Epidermal melanocyte (primary cell): Measurements from ENCODE around the gene GFOD1.
"Not testable (repeated sequence)": the region's sequence is repeated elsewhere in the genome, so short reads cannot be mapped to it uniquely, and the experiment has no call there.

Experiments
- DNase-seq: peaks from one replicate; pipeline ENCODE4 v3.0.0; 2011; ENCODE audit warnings: low spot score; ENCODE audit not compliant: insufficient read length

Gene GFOD1

DNA sequence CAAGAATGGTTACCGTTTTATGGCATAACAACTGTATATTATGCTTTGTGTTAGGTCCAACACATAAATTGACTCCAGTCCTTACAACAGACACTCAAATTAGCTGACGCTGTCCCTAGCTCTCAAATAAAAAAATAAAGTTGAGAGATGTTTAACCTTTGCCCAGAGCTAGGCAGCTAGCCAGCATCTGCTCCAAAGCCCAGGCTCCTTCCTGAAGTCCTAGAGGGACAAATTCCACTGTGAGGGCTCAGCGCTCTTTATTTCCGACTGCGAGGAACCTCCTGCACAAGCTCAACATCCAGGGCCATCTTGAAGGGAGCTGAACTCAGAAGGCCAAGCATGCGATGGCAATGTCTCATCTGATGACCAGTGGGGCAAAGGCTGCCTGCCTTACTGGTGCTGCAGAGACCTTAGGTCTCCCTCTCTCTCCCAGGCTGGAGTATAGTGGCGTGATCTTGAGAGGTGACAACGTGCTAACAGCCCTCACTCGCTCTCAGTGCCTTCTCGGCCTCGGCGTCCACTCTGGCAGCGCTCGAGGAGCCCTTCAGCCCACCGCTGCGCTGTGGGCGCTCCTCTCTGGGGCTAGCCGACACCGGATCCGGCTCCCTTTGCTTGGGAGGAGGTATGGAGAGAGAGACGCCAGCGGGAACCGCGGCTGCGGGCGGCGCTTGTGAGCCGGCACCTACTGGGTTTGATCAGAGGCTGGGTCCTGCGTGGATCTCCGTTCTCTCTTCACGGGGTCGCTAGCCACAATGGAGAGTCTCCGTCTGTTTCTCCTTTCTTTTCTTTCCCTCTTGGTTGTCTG lies 24.7 kb upstream of the GFOD1 start:
- DNase-seq = no peak

DNA sequence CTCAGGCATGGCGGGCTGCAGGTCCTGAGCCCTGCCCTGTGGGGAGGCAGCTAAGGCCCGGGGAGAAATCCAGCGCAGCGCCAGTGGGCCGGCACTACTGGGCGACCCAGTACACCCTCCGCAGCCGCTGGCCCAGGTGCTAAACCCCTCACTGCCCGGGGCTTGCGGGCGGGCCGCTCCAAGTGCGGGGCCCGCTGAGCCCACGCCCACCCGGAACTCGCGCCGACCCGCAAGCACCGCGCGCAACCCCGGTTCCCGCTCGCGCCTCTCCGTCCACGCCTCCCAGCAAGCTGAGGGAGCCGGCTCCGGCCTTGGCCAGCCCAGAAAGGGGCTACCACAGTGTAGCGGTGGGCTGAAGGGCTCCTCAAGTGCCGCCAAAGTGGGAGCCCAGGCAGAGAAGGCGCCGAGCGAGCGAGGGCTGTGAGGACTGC lies 23.8 kb upstream of the GFOD1 start:
- DNase-seq = not testable (repeated sequence)

DNA sequence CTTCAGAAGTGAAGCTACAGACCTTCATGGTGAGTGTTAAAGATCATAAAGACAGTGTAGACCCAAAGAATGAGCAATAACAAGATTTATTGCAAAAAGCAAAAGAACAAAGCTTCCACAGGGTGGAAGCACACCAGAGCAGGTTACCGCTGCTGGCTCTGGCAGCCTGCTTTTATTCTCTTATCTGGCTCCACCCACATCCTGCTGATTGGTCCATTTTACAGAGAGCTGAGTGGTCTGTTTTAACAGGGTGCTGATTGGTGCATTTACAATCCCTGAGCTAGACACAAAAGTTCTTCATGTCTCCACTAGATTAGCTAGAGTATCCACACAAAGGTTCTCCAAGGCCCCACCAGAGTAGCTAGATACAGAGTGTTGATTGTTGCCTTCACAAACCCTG lies 23.0 kb upstream of the GFOD1 start:
- not testable (repeated sequence) for DNase-seq

DNA sequence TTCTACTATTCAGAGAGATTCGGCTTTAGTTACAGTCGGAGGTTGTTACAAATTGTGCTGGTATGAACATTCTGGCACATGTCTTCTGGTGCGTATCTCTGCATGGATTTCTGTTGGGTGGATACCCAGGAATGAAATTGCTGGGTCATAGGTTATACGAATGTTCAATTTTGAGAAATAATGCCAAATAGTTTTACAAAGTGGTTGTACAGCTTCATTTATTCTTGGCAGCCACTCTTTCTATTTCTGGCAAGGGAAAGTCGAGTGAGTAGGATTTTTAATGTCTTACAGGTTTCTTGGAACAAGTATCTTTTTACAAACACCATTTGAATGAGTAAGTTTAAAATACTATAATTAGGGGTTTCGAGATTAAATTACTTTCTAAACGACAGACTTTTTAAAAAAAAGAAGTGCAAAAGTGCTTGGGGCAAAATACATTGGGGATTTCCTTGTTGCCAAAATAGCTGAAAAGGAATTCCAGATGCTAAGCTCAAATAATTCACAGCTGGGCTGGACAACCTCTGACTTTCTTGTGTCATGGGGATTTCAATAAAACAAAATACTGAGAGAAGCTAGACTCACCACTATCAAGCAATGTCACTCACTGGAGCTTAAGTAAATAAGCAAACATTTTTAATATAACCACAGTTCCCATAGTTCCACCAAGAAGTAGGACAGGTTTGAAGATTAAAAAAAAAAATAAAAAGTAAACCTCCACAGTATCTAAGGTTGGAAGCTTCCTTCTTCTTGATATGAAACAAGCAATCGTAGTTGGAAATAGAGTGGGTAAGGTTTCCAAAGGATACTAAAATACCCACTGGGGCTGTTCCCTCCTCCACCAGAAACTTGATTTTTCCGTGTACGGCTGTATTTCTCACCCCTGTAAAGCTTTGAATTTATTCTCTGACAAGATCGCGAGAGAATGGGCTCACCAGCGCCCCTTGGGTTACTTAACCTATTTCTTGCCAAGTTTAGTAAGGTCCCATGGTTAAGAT lies 21.6 kb upstream of the GFOD1 start:
- peak; percentile 80 for DNase-seq

DNA sequence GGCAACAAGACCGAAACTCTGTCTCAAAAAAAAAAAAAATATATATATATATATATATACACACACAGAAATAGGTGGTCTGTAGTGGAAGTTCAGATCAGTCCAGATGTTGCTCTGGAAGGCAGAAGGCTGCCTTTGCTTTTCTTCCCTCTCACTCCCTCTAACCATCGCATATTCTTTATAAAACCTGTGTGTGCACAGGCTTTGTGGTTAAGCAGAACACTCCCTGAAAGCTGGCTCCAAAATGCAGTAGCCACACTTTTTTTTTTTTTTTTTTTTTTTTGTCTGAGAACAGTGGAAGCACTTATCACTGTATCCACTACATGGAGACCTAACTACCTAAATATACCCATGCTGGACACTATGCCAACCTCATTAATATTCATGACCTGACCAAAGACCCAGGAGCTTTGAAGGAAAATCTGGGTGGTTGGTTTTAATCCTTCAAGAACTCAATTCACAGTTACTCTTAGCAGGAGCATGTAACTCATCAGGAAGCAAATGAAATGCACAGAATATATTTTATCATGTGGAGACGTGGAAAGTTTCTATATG lies 20.0 kb upstream of the GFOD1 start:
- DNase-seq = no peak

DNA sequence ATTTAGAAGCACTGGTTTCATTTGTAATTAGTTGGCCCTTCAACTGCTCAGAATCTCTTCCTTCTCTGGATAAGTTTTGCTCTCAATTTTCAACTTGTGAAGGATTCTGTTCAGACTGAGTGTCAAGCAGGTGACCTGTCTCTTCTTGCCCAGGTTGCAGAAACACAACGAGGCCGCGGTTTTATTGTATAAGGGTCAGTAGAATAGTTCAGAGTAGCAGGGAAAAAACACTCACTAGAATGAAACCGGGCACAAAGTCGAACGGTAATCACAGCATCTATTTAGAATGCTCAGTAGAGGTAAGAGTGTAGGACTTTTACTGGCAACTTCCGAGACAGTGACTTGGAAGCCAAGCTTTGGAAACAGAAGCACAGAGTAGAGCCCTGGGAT lies 17.9 kb upstream of the GFOD1 start:
- DNase-seq = no peak

DNA sequence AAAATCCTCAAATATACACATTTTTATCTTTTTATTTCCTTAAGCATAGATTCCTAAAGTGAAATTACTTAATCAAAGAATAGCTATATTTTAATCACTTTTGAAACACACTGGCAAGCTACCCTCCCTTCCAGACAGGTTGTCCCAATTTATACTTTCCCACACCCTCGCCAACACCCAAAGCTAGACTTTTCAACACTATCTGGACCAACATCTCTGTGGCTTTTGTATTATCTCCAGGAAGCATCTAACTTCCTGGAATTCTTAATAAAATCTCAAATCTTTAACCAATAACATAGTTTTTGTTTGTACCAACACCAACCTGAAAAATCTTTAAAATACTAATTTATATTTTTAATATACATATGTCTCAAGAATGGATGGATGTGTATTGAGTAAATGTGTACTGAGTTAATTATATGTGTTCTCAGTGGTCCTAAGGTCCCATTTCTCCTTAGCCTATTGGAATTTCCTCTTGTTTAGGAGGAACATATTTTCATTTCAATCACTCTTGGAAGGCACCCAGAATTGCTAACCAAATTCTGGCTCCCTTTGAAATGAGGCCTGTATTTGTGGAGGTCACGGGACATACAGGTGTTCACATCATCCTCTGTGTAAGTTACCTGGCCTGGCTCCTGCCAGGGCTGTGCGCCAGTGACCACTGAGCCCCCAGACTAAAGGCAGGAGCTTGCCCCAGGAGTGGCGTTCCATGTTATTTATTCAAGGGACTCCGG lies 17.4 kb upstream of the GFOD1 start:
- no peak for DNase-seq

DNA sequence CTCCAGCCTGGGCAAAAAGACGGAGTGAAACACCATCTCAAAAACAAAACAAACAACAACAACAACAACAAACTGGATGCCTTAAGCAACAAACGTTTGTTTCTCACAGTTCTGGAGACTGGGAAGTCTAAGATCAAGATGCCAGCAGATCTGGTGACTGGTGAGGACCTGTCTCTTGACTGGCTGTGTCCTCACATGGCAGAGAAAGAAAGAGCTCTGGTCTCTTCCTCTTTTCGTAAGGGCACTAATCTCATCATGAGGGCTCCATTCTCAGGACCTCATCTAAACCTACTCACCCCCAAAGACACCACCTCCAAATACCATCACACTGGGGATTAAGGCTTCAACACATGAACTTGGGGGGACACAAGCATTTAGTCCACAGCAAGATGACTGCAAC lies 13.5 kb upstream of the GFOD1 start:
- no peak for DNase-seq

DNA sequence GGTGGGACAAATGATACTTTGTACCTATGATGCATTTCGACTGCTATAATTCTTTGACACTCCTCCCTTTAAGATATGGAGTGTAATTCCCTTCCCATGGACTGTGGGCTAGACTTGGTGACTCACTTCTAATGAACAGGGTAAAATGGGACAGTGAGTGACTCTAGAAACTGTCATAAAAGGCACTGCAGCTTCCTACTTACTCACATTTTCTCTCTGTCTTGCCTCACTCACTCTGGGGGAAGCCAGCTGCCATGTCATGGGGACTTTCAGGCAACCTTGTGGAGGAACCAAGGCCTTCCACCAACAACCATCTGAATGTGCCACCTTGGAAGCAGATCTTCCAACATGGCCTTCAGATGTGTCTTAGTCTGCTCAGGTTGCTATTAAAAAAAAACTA lies 12.9 kb upstream of the GFOD1 start:
- no peak for DNase-seq

DNA sequence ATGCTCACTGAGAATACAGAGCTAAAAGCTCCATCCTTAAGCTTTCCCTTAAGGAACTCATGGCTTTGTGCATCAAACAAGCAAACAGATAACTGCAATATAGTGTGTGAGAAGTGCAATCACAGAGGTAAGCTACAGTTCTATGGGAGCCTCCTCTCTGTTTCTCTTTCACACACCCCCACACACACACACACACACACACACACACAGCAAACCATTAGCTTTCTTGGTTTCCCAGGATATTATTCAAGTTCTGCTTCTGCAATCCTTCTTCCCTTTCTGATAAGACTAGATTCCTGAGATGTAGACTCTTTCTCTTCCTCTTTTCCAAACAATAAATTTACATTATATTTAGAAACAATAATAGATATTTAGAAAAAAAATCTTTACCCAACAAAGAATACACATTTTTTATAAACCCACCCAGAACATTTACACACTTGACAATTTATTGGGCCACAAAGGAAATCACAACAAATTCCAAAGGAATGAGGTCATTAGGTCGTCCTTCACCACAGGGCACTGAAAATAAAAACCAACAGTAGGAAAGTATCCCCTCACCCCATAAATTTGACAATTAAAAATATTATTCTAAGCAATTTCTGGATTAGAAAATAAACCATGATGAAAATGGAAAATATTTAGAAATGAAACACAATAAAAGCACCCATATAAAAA lies 9.3 kb upstream of the GFOD1 start:
- no peak for DNase-seq

DNA sequence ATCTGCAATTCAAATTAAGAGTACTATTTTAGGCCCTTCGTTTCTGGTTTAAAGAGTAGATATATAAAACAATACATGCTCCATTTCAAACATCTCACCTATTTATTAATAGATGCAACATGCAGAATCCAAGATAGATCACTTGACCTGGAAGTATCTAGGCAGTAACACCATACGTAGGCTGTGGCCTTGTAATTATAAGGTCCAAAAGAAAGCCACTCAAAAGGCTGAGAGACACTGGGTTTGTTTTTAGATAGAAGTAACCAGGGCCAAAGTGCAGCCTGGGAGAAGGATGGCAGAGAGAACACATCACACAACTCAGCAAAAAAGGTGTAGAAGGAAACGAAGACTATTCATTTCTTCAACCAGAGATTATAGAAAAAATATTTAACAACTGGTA lies 8.4 kb upstream of the GFOD1 start:
- DNase-seq = no peak

DNA sequence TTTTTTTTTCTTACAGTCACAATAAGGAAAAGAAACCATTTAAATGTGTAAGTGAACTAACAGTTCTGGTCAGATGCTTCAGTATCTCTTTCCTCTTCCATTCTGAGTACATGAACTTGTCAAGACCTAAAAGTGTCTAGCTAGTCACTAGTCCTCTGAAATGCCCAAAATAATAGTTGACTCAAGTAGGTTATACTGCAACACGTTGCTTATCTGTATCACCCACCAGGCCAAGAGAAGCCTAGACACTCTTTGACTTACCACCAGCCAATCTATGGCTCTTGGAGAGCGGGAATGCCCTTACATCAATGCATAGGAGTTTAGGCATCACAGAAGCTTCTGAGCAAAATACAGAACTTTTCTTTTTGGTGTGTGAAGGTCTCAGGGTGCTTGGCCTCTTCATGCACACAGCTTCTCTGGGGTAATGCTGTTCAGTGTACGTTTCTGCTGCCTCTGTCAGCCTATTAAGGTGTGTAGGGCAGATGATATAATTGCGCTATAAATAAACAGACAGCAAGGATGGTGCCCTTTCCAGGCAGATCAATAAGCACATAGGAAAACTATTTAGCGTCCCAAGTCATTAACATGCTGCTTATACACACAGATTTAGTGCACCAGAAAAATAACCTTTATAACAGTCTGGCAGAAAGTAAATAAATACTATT lies 7.8 kb upstream of the GFOD1 start:
- DNase-seq = no peak

DNA sequence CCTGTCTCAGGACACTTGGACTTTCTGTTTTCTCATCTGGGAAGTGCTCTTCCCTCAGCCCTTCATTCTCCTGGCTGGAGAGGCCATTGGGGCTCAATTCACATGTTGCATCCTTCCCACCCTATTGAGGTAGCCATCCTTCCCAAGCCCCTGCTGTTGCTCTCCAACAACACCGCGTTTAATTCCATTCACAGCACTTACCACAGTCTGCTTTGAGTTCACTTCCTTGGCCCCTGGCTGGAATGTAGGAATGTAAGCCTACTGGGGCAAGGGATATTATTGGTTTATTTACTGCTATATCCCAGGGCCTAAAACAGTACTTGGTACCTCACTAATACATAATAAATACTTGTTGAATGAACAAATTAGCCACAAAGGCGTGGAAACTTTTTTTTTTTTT lies 6.7 kb upstream of the GFOD1 start:
- DNase-seq = no peak

DNA sequence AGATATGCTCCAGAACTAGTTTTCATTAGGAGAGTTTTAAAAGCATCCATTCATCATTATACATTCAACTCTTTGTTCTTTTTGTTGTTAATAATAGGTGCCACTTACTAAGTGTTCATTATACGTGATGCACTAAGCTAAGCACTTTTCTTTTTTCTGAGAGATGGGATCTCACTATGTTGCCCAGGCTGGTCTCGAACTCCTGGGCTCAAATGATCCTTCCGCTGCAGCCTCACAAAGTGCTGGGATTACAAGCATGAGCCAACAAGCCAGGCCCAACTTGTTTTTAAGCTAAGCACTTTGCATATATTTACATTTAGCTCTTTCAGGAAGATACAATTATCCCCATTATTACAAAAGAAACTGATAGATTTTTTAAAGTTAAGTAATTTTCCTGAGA lies 5.7 kb upstream of the GFOD1 start:
- no peak for DNase-seq

DNA sequence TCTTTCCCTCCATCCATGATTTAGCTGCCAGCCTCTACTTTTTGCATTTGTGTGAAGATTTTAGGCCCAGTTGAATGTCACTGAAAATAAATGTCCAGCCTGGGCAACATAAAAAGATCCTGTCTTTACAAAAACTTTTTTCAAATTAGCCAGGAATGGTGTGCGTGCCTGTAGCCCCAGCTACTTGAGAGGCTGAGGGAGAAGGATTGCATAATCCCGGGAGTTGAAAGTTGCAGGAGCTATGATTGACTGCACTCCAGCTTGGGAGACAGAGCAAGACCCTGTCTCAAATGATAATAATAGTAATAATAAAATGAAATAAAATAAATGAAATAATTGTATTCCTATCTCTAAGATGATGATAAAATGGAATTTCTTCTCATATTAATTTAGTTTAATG lies 5.0 kb upstream of the GFOD1 start:
- DNase-seq = no peak

DNA sequence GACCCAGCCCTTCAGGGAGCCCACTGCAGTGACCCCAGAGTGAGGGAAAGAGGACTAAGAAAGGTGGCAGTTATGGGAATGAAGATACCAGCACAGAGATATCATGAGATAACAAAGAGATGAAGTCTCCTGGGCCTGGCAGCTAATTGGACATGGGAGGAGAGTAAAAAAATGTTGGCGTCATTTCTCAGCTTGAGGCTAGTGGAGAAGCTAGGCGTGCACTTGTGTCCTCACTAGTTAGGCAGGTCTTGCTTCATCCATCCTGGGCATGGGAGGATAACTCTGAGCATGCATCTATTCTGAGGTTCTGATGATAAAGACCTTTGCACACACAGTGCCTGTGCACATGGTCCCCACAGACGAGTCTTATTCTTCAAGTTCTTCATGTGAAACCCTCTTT lies 4.1 kb upstream of the GFOD1 start:
- no peak for DNase-seq

DNA sequence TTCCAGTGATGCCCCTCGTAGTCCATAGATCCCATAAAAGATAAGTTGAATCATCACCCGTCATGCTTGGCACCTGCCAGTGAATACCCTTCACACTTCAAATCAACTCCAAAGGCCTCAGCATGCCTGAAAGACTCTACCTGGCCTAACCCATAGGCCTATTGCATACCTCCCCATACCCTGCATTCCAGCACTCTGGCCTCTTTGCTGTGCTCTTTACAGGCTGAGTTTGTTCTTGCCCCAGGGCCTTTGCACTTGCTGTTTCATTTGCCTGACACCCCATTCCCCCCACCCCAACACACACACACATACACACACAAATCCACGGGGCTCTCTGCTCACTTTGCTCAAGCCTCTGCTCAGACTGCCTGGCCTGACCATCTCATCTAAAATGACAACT lies 3.0 kb upstream of the GFOD1 start:
- DNase-seq = no peak

DNA sequence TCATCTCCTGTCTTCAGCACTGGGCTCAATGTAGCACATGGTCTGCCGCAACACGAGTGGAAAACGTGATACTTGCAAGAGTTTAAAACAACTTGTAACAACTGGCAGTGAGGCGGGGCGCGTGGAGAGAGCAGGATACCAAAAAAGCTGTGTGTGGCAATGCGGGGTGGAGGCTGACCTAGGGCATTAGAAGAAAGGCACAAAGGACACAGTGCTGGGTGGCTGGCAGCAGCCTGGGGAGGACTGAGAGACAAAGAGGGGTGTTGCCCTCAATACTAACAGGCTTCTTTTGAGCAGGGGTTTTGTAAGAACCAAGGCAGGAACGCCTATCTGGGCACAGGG lies 1.5 kb upstream of the GFOD1 start:
- no peak for DNase-seq

DNA sequence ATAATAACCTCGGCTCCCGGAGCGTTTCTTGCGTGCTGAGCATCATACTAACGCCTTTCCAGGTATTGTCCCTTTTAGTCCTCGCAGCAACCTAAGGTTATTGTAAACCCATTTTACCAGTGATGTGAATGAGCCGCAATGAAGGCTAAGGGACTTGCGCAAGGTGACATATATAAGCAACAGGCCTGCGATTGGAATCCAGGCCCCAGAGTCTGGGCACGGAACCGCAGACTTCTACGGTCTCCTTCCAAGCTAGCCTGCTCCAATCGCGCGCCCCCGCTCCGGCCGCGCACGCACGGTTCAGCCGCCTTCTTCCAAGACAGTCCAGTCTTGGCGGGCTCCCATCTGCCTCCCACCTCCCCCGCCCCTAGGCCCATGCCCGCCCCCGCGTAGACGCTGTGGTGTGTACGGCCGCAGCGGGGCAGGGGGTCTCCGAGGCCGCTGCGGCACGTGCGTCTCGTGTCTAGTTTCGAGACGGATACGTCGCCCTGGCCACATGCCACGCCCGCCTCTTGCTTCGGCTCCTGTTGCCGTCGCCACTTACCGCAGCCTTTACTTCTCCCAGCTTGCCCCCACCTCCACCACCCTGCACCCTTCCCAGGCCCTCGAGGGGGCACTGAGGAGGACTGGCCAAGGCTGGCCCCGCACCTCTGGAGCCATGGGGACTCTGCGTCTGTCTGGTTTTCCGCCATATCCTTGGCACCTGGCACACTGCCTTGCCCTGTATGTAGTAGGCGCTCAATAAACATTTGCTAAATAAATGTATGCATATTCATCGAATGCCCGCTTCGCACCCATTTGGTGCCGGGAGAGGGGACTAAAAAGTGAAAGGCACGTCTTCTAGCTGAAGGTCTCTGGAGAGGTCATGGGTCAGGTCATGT lies 855 bp upstream of the GFOD1 start:
- DNase-seq = no peak
